Hepatocyte (in vitro differentiated cells): ENCODE data around the gene CRACDL. TPM values are rescaled to one million over a fixed set of nuclear protein-coding genes. Genes with fewer than 3 reads are reported as not detected.

Experiments used
- DNase-seq: peaks from one replicate; pipeline ENCODE4 v3.0.0-alpha.2; 2016; ENCODE audit warnings: low spot score
- H2AFZ ChIP-seq: fragments of 200-600 bp; sonication (generic); 2 replicates; pipeline ENCODE4 v1.6.0; 2016; ENCODE audit warnings: antibody characterized with exemption, mild to moderate bottlenecking
- H3K27ac ChIP-seq: fragments of 200-600 bp; sonication (generic); 2 replicates; pipeline ENCODE4 v1.5.1; 2016; ENCODE audit warnings: mild to moderate bottlenecking
- H3K27me3 ChIP-seq: fragments of 200-600 bp; sonication (generic); 2 replicates; pipeline ENCODE4 v1.6.1; 2016
- H3K36me3 ChIP-seq: fragments of 200-600 bp; sonication (generic); replicated peaks from 2 replicates; pipeline ENCODE4 v1.5.1; 2016; ENCODE audit warnings: low read depth; ENCODE audit not compliant: insufficient read depth
- H3K4me1 ChIP-seq: fragments of 200-600 bp; sonication (generic); 2 replicates; pipeline ENCODE4 v1.5.1; 2016; ENCODE audit warnings: mild to moderate bottlenecking, moderate library complexity; ENCODE audit not compliant: insufficient read depth
- H3K4me2 ChIP-seq: fragments of 200-600 bp; sonication (generic); 2 replicates; pipeline ENCODE4 v1.6.0; 2016
- H3K4me3 ChIP-seq: fragments of 200-600 bp; sonication (generic); 2 replicates; pipeline ENCODE4 v1.5.1; 2016; ENCODE audit warnings: mild to moderate bottlenecking
- H3K79me2 ChIP-seq: fragments of 200-600 bp; sonication (generic); 2 replicates; pipeline ENCODE4 v1.6.0; 2017; ENCODE audit warnings: mild to moderate bottlenecking
- H3K9me2 ChIP-seq: fragments of 200-600 bp; sonication (generic); replicated peaks from 2 replicates; pipeline ENCODE4 v1.6.0; 2017; ENCODE audit warnings: mild to moderate bottlenecking; ENCODE audit not compliant: insufficient read depth
- H3K9me3 ChIP-seq: fragments of 200-600 bp; sonication (generic); 2 replicates; pipeline ENCODE4 v1.5.1; 2016; ENCODE audit warnings: low read depth, mild to moderate bottlenecking
- H4K20me1 ChIP-seq: fragments of 200-600 bp; sonication (generic); 2 replicates; pipeline ENCODE4 v1.6.0; 2016; ENCODE audit warnings: mild to moderate bottlenecking; ENCODE audit not compliant: insufficient read depth, poor library complexity, severe bottlenecking
- CTCF ChIP-seq: fragments of 200-600 bp; sonication (generic); IDR thresholded peaks from 2 replicates; pipeline ENCODE4 v1.5.1; 2016; ENCODE audit warnings: antibody characterized with exemption, mild to moderate bottlenecking; ENCODE audit not compliant: poor library complexity
- EZH2 ChIP-seq: fragments of 200-600 bp; sonication (generic); IDR thresholded peaks from 2 replicates; pipeline ENCODE4 v1.6.1; 2016; ENCODE audit warnings: antibody characterized with exemption, mild to moderate bottlenecking, borderline replicate concordance
- EZH2phosphoT487 ChIP-seq: fragments of 200-600 bp; sonication (generic); IDR thresholded peaks from one replicate; pipeline ENCODE4 v1.6.1; 2018; ENCODE audit warnings: antibody characterized with exemption, mild to moderate bottlenecking, low read depth, moderate library complexity; ENCODE audit not compliant: unreplicated experiment, severe bottlenecking
- whole genome bisulfite sequencing: methylation state at CpG from one replicate; pipeline ENCODE4 v1.1.6; 2016; ENCODE audit warnings: low lambda C conversion rate; ENCODE audit errors: missing lambda C conversion rate; 5-methylcytosine and 5-hydroxymethylcytosine counted together
- polyA plus RNA-seq: library from polyadenylated mRNA; unstranded; fragments of >200 nt; fragmentation: Nextera tagmentation; extraction: Ambion mirVana; gene quantifications from 2 replicates; pipeline ENCODE4 v1.2.1, GENCODE V29; 2016
- total RNA-seq: library from RNA; depleted of rRNA; stranded (reverse); fragments of >200 nt; gene quantifications from 2 replicates; pipeline ENCODE4 v1.2.3, GENCODE V29; 2014

The CRACDL gene
- total and polyA plus RNA-seq, 2 experiments from 2014 or later: 0.47 to 1.4 TPM

- no peak for DNase-seq
- 89% methylated on average over 2 of the region's 2 CpGs for WGBS
Observed at GRCh38 chr2:98815795-98816194, 120.2 kb downstream of the CRACDL start.

GRCh38 chr2:98811766-98812165 lies 124.3 kb downstream of the CRACDL start:
- no peak for DNase-seq
- Histone ChIP-seq H3K4me1 (peaks cover 5% of the 10 kb centered on the region), H3K4me3 (no peak overlapping the region), H3K9me2 (no peaks in the 10 kb centered on the region), H3K79me2 (no peaks in the 10 kb centered on the region), H3K9me3 (no peaks in the 10 kb centered on the region), H3K36me3 (no peaks in the 10 kb centered on the region), H2AFZ (no peak overlapping the region), H3K27ac (no peak overlapping the region), H3K27me3 (no peaks in the 10 kb centered on the region), H3K4me2 (no peak overlapping the region), H4K20me1 (no peaks in the 10 kb centered on the region)
- TF ChIP-seq EZH2phosphoT487 (no peak), EZH2 (no peak), CTCF (no peak)
- WGBS: 93% methylated on average over 2 of the region's 2 CpGs

More at GRCh38 chr2:98815795-98816194, 120.2 kb downstream of the CRACDL start:
- Histone ChIP-seq H3K27ac (no peak overlapping the region), H3K9me3 (no peaks in the 10 kb centered on the region), H3K79me2 (no peaks in the 10 kb centered on the region), H3K9me2 (no peaks in the 10 kb centered on the region), H4K20me1 (no peaks in the 10 kb centered on the region), H2AFZ (no peak overlapping the region), H3K4me3 (no peak overlapping the region), H3K4me2 (no peak overlapping the region), H3K36me3 (no peaks in the 10 kb centered on the region), H3K27me3 (no peaks in the 10 kb centered on the region), H3K4me1 (no peaks in the 10 kb centered on the region)
- TF ChIP-seq CTCF (no peak), EZH2phosphoT487 (no peak), EZH2 (no peak)

GRCh38 chr2:98810588-98810928 lies 125.5 kb downstream of the CRACDL start:
- Histone ChIP-seq H3K9me2 (no peaks in the 10 kb centered on the region), H3K36me3 (no peaks in the 10 kb centered on the region), H2AFZ (no peak overlapping the region), H3K4me3 (no peak overlapping the region), H3K4me1 (peaks cover 15% of the 10 kb centered on the region), H3K27me3 (no peaks in the 10 kb centered on the region), H3K79me2 (no peaks in the 10 kb centered on the region), H3K9me3 (no peaks in the 10 kb centered on the region), H3K27ac (no peak overlapping the region), H4K20me1 (no peaks in the 10 kb centered on the region), H3K4me2 (peak overlapping the region; percentile 18)
- DNase-seq: no peak
- WGBS: 48% methylated on average over 3 of the region's 3 CpGs
- TF ChIP-seq EZH2phosphoT487: no peak
- TF ChIP-seq EZH2: no peak
- TF ChIP-seq CTCF: no peak
